Testis (tissue), 2 donors: Measurements from ENCODE around the gene SPATA3.

Source experiments
- POLR2A ChIP-seq: fragments of 450-650 bp; IDR thresholded peaks from one replicate; pipeline ENCODE4 v1.6.1; 2017; ENCODE audit warnings: antibody characterized with exemption, mild to moderate bottlenecking, moderate library complexity
- TF ChIP-seq, protein P1 (sequence below), 3 experiments: fragments of 450-650 bp in 2 of 3; fragments of 200-600 bp in 1 of 3; sonication (generic) in 1 of 3; IDR thresholded peaks; one replicate each; pipeline ENCODE4 v1.5.1; 2016 to 2019; ENCODE audit warnings: antibody characterized with exemption in 3 of 3, mild to moderate bottlenecking in 2 of 3, moderate library complexity in 1 of 3

DNA sequence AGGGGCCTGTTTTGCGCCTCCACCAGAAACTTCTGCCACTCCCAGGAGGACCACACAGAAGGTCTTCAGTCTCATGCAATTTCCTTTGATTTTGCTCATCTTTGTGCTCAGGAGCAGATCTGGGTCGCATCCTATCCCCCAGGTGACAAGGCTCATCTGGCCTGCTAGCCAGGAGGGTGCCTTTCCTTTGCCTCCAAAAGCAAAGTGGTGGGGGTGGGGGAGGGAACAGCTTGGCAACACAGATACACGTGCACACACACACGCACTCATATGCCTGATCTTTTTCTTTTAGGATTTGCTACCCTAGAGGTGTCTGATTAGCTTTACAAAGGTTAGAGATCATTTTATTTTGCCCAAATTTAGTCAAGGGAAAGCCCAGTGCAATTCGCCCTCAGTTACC lies 13.8 kb upstream of the SPATA3 start:
- TF ChIP-seq, protein P1, sequence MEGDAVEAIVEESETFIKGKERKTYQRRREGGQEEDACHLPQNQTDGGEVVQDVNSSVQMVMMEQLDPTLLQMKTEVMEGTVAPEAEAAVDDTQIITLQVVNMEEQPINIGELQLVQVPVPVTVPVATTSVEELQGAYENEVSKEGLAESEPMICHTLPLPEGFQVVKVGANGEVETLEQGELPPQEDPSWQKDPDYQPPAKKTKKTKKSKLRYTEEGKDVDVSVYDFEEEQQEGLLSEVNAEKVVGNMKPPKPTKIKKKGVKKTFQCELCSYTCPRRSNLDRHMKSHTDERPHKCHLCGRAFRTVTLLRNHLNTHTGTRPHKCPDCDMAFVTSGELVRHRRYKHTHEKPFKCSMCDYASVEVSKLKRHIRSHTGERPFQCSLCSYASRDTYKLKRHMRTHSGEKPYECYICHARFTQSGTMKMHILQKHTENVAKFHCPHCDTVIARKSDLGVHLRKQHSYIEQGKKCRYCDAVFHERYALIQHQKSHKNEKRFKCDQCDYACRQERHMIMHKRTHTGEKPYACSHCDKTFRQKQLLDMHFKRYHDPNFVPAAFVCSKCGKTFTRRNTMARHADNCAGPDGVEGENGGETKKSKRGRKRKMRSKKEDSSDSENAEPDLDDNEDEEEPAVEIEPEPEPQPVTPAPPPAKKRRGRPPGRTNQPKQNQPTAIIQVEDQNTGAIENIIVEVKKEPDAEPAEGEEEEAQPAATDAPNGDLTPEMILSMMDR (IDR thresholded peaks at IDR 0.05) = no peak
- no peak for TF ChIP-seq POLR2A
